NK-92 (cell line): ENCODE results near the gene COP1.

Experiments used
- DNase-seq: peaks from one replicate; lab custom pipeline; 2025; ENCODE audit not compliant: unreplicated experiment; lab: John Stamatoyannopoulos, UW

Gene COP1

GRCh38 chr1:175976865-175977642 lies 230.0 kb downstream of the COP1 start:
- no peak for DNase-seq

DNA sequence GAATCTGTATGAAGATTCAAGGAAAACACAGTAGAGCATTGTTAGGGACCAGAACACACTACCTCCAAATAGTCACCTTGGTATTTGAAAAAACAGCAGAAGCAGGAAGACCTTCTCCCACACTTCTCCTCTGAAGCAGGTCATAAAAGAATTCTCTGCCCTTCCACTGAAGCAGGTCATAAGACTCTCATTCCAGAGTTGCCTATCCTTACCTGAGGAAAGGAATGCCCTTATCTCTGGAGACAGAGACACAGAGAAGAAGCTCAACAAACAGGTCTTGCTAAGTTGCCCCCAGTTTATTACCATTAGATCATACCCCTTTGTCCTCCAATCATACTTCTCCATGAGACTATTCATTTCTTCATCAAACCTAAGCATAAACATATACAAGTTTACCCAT lies 237.9 kb downstream of the COP1 start:
- no peak for DNase-seq

- DNase-seq, result no peak
These were observed 238.5 kb downstream of the COP1 start for GRCh38 chr1:175968486-175969172.

GRCh38 chr1:175963740-175964139 lies 243.3 kb downstream of the COP1 start:
- DNase-seq, result no peak

DNA sequence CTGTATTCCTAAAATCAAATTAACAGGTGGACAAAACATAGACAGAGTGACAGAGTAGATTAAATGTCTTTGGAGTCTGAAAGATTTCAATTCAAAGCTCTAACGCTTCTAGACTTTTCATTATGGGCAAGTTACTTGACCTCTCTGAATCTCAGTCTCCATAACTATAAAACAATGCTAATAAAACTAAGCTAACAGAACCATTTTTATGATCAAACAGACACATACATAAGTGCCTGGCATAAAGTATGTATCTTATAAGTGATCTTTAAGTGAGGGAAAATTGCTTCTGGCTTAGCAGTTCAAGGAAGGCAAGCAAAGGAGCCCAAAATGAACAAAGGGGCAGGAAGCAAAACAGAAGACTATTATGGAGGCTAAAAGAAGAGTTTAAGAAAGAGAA lies 246.9 kb downstream of the COP1 start:
- no peak for DNase-seq

GRCh38 chr1:175951627-175952026 lies 255.5 kb downstream of the COP1 start:
- DNase-seq, result no peak

DNA sequence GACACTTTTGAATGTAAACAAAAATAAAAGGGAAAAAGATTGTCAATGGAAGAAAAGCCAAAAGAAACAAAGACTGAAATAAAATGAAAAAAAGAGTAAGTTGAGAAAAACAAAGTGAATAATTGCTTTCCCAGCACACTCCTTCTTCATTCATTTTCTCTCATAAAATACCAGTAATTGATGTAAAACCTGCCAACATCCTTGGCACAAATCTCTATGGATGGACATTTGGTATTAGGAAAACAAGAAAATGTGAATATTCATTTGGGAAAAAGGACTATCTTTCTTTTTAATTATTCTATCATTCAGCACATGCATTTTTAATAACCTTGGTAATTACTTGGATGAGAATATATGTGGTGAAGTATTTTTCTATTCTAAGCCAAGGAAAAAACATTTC lies 259.3 kb downstream of the COP1 start:
- DNase-seq, result no peak

GRCh38 chr1:175944591-175944990 lies 262.5 kb downstream of the COP1 start:
- DNase-seq, result no peak

GRCh38 chr1:175941164-175941563 lies 265.9 kb downstream of the COP1 start:
- no peak for DNase-seq

DNA sequence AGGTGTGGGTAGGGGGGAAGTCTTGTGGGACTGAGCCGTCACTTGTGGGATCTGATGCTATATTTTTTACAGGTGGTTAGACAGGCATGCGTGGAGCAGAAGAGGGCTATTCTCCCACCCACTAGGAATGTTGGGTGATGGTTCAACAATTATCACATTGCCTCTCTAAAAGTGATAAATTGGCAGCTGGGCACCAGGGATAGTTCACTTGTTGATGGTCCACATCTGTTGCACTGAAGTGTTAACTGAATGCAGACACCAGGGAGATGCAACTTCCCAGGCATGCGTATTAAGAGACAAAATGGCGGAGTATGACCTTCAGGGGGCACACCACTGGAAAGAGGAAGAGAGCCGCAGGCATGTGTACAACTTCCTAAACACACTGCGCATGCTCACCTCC lies 270.4 kb downstream of the COP1 start:
- no peak for DNase-seq

DNA sequence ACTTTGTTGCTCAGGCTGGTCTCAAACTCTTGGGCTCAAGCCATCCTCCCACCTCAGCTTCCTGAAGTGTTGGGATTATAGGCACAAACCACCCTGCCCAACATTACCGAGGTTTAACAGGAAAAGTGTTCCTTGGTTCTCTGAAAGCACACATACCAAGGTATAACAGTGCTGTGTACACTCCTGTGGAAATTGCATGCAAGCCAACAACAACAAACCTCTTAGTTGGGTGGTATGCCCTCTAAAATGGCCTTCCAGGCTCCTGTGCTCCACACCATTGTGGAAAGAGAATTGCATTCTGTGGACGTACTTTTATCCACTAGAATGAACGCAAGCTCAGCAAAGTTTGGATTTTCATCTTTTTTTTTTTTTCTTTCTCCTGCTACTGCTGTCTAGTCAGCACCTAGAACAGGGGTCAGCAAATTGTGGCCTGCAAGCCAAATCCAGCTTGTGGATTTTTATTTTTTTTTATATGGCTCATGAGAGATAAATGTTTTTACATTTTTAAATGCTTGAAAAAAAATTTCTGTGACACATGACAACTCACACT lies 271.4 kb downstream of the COP1 start:
- no peak for DNase-seq

DNA sequence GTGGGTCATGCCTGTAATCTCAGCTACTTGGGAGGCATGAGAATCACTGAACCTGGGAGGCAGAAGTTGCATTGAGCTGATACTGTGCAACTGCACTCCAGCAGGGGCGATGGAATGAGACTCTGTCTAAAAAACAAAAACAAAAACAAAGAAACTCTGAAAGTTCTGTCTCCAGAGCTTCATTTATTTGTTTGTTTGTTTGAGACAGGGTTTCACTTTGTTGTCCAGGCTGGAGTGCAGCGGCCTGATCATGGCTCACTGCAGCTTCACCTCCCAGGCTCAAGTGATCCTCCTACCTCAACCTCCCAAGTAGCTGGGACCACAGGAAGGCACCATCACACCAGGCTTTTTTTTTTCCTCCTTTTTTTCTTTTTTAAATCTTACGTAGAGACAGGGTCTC lies 271.9 kb downstream of the COP1 start:
- no peak for DNase-seq

GRCh38 chr1:175933801-175934200 lies 273.3 kb downstream of the COP1 start:
- no peak for DNase-seq

DNA sequence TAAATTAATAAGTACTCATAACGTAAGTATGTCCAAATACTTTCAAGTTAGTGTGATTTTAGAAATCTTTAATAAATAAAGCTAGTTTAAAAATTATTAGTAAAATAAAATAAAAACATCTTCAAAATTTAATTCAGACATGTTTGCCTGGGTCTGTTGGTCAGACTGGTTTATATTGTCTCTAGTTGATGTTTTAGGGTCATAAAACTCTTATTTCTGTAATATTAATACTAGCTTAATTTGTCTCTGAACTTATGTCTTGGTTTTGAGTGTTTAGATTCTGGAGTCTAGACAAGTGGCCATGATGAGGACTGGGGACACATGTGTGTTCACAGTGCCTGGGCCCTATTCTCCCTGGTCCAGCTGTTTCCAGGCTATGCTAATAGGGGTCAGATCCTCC lies 279.1 kb downstream of the COP1 start:
- DNase-seq, result no peak

DNA sequence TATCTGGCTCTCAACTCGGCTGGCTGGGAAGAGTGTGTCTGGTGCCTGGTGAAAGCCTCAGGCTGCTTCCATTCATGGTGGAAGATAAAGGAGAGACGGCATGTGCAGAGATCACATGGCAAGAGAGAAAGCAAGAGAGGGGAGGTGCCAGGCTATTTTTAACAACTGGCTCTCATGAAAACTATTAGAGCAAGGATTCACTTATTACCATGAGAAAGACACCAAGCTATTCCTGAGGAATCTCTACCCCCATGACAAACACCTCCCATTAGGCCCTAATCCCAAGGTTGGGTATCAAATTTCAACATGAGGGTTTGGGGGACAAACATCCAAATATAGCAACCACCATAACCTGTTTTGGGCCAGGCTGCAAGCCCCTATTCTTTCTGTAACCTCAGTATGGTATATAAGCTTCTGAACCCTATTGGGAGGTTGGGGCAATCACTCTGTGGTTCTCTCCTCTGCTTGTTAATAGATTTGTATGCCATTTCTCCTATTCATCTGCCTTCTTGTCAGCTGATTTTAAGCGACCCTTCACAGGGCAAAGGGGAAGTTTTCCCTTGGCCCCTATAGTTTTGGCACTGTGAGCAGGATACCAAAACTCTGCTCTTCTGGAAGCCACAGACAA lies 284.7 kb downstream of the COP1 start:
- no peak for DNase-seq

GRCh38 chr1:175920381-175920780 lies 286.7 kb downstream of the COP1 start:
- DNase-seq, result no peak

- no peak for DNase-seq
These were observed 288.1 kb downstream of the COP1 start for GRCh38 chr1:175919001-175919400.

DNA sequence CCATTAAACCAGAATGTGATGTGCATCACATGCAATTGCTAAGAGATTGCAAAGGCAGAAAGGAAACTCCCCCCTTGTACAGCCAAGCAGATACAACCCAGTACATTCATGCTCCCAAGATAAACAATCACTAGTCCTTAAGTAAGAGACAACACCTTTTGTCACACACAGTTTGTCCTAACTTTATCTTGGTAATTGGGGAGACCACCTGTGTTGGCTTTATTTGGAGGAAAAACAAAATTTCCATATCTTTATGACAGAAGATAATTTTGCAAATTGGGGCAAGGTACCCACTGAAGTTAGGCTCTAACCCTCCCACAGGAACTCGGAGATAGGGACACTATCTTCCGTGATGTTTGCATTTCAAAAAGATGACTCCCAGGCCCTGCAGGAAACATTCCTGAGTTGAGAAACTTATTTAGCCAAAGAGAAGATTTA lies 288.7 kb downstream of the COP1 start:
- no peak for DNase-seq

- DNase-seq, result no peak
These were observed 293.0 kb downstream of the COP1 start for GRCh38 chr1:175914115-175914514.

GRCh38 chr1:175911138-175911537 lies 295.9 kb downstream of the COP1 start:
- DNase-seq, result no peak

- no peak for DNase-seq
These were observed 300.7 kb downstream of the COP1 start for GRCh38 chr1:175906370-175906769.

- DNase-seq, result no peak
These were observed 302.3 kb downstream of the COP1 start for GRCh38 chr1:175904808-175905207.
